ENCODE results near the gene RNF208. TPM values are rescaled to one million over a fixed set of nuclear protein-coding genes. Genes with fewer than 3 reads are reported as not detected.

Gene RNF208
- polyA plus RNA-seq, 2 of the 4 experiments (the other 2 are of a cell fraction), result 0.06 to 1.7 TPM

DNA sequence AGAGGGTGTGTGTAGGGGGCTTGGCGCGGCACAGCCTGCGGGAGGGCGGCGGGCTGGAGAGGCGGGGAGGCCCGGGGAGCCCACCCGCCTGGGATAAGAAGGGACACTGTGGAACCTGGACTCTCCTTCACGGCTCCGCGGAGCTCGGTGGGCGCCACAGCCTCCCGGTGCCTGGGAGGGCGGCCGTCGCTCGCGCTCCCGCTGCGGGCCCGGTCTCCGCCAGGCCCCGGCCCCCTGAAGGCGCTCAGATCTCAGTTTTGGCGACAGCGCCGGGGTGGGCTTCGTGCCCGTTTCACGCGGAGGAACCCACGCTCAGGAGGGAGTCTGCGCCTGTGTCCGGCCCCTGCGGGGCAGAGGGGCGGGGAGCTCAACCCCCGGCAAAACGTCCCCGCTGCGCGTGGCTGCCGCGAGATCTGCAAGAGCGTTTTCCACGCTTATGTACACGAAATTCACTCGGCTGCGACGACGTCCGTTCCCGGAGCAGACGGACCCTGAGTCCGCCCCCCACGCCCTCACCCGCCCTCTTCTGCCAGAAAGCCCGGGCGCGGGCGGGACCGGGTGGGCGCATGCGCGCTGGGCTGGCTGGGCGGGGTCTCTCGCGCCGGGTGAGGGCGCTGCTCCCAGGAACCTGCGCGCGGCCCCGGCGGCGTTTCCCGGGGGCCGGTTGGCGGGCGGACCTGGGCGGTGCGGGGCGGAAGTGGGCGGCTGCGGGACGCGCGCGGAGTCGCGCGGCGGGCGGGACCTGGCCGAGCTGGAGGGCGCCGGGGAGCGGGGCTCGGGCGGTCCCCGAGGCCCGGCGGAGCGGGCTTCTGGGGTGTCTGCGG lies 32.8 kb upstream of the RNF208 start, which contains the start of gene NELFB:
Gene NELFB (plus strand): TSS at position 704 of the 824 bp plus-strand sequence.
- 3% methylated on average over 31 of the region's 105 CpGs for WGBS (ENCODE audit: missing lambda C conversion rate)
- FAIRE-seq (no peak), DNase-seq (ENCODE audit: low read depth in 1 of 2, low spot score in 1 of 2) (peak; percentile 83 to 98)
- no peak for TF ChIP-seq JUNB (IDR thresholded peaks at IDR 0.05)
- no peak for TF ChIP-seq SMC3 (IDR thresholded peaks at IDR 0.05)
- no peak for TF ChIP-seq HDAC2 (IDR thresholded peaks at IDR 0.05)
- no peak for TF ChIP-seq CBX2 (IDR thresholded peaks at IDR 0.05; ENCODE audit: borderline replicate concordance, low read depth)
- TF ChIP-seq POLR2A (IDR thresholded peaks at IDR 0.05; ENCODE audit: low read length), result peak; percentile 90
- no peak for TF ChIP-seq FOXS1 (CRISPR knock-in tag; IDR thresholded peaks at IDR 0.05)
- TF ChIP-seq JUN (IDR thresholded peaks at IDR 0.05), result peak; percentile 85 to 96
- TF ChIP-seq TP53 (CRISPR knock-in tag; IDR thresholded peaks at IDR 0.05), result no peak
- no peak for TF ChIP-seq ESRRA (IDR thresholded peaks at IDR 0.05; ENCODE audit: borderline replicate concordance, low read length)
- TF ChIP-seq, protein P1, sequence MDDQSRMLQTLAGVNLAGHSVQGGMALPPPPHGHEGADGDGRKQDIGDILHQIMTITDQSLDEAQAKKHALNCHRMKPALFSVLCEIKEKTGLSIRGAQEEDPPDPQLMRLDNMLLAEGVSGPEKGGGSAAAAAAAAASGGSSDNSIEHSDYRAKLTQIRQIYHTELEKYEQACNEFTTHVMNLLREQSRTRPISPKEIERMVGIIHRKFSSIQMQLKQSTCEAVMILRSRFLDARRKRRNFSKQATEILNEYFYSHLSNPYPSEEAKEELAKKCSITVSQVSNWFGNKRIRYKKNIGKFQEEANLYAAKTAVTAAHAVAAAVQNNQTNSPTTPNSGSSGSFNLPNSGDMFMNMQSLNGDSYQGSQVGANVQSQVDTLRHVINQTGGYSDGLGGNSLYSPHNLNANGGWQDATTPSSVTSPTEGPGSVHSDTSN (IDR thresholded peaks at IDR 0.05), result peak; percentile 47; the same call in 1 of the 2 replicates
- TF ChIP-seq, protein P2, sequence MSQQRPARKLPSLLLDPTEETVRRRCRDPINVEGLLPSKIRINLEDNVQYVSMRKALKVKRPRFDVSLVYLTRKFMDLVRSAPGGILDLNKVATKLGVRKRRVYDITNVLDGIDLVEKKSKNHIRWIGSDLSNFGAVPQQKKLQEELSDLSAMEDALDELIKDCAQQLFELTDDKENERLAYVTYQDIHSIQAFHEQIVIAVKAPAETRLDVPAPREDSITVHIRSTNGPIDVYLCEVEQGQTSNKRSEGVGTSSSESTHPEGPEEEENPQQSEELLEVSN (IDR thresholded peaks at IDR 0.05; ENCODE audit: borderline replicate concordance, low read depth), result peak; percentile 76
- TF ChIP-seq, protein P3, sequence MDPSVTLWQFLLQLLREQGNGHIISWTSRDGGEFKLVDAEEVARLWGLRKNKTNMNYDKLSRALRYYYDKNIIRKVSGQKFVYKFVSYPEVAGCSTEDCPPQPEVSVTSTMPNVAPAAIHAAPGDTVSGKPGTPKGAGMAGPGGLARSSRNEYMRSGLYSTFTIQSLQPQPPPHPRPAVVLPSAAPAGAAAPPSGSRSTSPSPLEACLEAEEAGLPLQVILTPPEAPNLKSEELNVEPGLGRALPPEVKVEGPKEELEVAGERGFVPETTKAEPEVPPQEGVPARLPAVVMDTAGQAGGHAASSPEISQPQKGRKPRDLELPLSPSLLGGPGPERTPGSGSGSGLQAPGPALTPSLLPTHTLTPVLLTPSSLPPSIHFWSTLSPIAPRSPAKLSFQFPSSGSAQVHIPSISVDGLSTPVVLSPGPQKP (IDR thresholded peaks at IDR 0.05; ENCODE audit: low read depth, low read length), result no peak
- no peak for TF ChIP-seq HMGXB4 (CRISPR knock-in tag; IDR thresholded peaks at IDR 0.05; ENCODE audit: borderline replicate concordance)
- TF ChIP-seq REST (IDR thresholded peaks at IDR 0.05), result no peak
- no peak for TF ChIP-seq NFE2L2 (conservative IDR thresholded peaks at IDR 0.05; ENCODE audit: low read length)
- no peak for TF ChIP-seq CTCF (IDR thresholded peaks at IDR 0.05)
- TF ChIP-seq RNF2 (IDR thresholded peaks at IDR 0.05; ENCODE audit: borderline replicate concordance, low read depth), result no peak
- TF ChIP-seq RCOR1 (IDR thresholded peaks at IDR 0.05; ENCODE audit: low read depth, low read length), result no peak
- no peak for TF ChIP-seq CHD2 (IDR thresholded peaks at IDR 0.05; ENCODE audit: low read length, partially characterized antibody)
- TF ChIP-seq SREBF2 (IDR thresholded peaks at IDR 0.05), result no peak
- TF ChIP-seq ZFP36 (IDR thresholded peaks at IDR 0.05; ENCODE audit: borderline replicate concordance, partially characterized antibody), result no peak
- no peak for TF ChIP-seq GATA3 (IDR thresholded peaks at IDR 0.05; ENCODE audit: borderline replicate concordance)
- TF ChIP-seq TFCP2L1 (CRISPR knock-in tag; IDR thresholded peaks at IDR 0.05), result no peak
- no peak for TF ChIP-seq CHD4 (IDR thresholded peaks at IDR 0.05; ENCODE audit: borderline replicate concordance)
- TF ChIP-seq, protein P4, sequence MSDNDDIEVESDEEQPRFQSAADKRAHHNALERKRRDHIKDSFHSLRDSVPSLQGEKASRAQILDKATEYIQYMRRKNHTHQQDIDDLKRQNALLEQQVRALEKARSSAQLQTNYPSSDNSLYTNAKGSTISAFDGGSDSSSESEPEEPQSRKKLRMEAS (IDR thresholded peaks at IDR 0.05), result peak; percentile 75; the same call in 1 of the 2 replicates
- no peak for TF ChIP-seq RARB (CRISPR knock-in tag; IDR thresholded peaks at IDR 0.05)
- TF ChIP-seq MAFK (IDR thresholded peaks at IDR 0.05; ENCODE audit: partially characterized antibody), result no peak
- no peak for TF ChIP-seq HOXB13 (CRISPR knock-in tag; IDR thresholded peaks at IDR 0.05; ENCODE audit: low read depth)
- no peak for TF ChIP-seq ZSCAN20 (CRISPR knock-in tag; IDR thresholded peaks at IDR 0.05)
- no peak for TF ChIP-seq CEBPB (IDR thresholded peaks at IDR 0.05)
- TF ChIP-seq ZC3H11A (IDR thresholded peaks at IDR 0.05), result no peak

More for the DNA sequence above, 32.8 kb upstream of the RNF208 start, which contains the start of gene NELFB:
- ChIA-PET POLR2A (interaction anchor here (0.7 to 4.7 kb wide), 4 partner anchors 10 to 104 kb away, joined by 3 to 97 read pairs (median 4); partner anchors contain the start of genes TPRN and TUBB4B), CTCF (interaction anchor here (0.8 to 17.1 kb wide), 9 partner anchors 12 to 226 kb away, joined by 3 to 236 read pairs (median 4); partner anchors contain the start of genes NRARP, RNF224 and TUBB4B)
- peaks cover 20% of the 10 kb centered on the region for H3K4me1 ChIP-seq
- peak; percentile 71 to 83 for ATAC-seq
- peak within 1 kb of the TSS; percentile 90 to 98 for H3K27ac ChIP-seq
- H3K4me3 ChIP-seq, result peak within 1 kb of the TSS; percentile 93
- H3K9me3 ChIP-seq, result no peaks in the 10 kb centered on the region
- H3K4me2 ChIP-seq, result peak within 1 kb of the TSS; percentile 100
